ENCODE measurements around the gene CEACAM7. TPM values are rescaled to one million over a fixed set of nuclear protein-coding genes. Genes with fewer than 3 reads are reported as not detected.

CEACAM7 gene
- total and polyA plus RNA-seq, 2 donors (not counting 1 experiment from before 2014, with no cell fraction given), result not detected

DNA sequence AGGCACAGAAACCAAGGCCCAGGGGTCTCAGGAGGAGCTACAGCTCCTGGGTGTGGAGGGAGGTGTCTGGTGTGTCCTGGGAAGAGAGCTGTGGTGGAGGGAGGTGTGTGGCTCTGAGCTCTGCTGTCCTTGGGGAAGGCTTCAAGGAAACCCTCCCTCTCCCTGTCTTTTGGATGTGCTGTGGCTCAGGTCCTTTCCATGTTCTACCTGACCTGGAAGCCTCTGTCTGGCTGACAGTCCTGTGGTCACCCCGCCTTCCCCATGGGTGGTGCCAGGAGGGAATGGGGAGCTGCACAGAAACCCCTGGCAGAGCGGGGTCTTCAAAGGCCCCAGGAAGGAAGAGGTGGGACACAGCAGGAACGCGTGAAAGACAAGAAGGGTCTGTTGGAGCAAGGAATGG, 617 bp upstream of the CEACAM7 start:
- Histone ChIP-seq H4K20me1 (ENCODE audit: control insufficient read depth, insufficient read depth, low read length, poor library complexity, severe bottlenecking) (no peaks in the 10 kb centered on the region), H3K27ac (ENCODE audit: low read length in 2 of 2) (no peak overlapping the region), H3K36me3 (replicated peaks in 1 of 2; ENCODE audit: control extremely low read depth in 1 of 2, control insufficient read depth in 1 of 2, extremely low read depth in 1 of 2, insufficient read depth in 2 of 2, low read length in 1 of 2) (no peaks in the 10 kb centered on the region), H2AFZ (ENCODE audit: insufficient read depth, low read depth, low read length, poor library complexity, severe bottlenecking) (no peak overlapping the region), H3K4me1 (ENCODE audit: control insufficient read depth in 2 of 2, insufficient read depth in 2 of 2, low read length in 2 of 2) (no peaks in the 10 kb centered on the region), H3K27me3 (replicated peaks in 1 of 4; ENCODE audit: control extremely low read depth in 1 of 4, control insufficient read depth in 3 of 4, insufficient read depth in 4 of 4, low read length in 3 of 4) (peaks cover 0 to 24% (median 6%) of the 10 kb centered on the region in 4 experiments), H3K9me3 (ENCODE audit: control extremely low read depth in 1 of 3, control insufficient read depth in 2 of 3, insufficient read depth in 1 of 3, low read length in 2 of 3) (peaks cover 1 to 18% (median 15%) of the 10 kb centered on the region in 3 donors), H3K4me3 (ENCODE audit: control extremely low read depth in 1 of 5, extremely low read depth in 1 of 5, insufficient read depth in 1 of 5, low read depth in 2 of 5, low read length in 4 of 5) (no peak overlapping the region), H3K9ac (ENCODE audit: low read length) (no peak overlapping the region), H3K79me2 (ENCODE audit: control insufficient read depth, insufficient read depth, low read length) (no peaks in the 10 kb centered on the region), H3K4me2 (replicated peaks; ENCODE audit: low read depth, low read length, poor library complexity, severe bottlenecking) (no peak overlapping the region)
- Mint-ChIP-seq H3K27ac (no peak overlapping the region), H3K9me3 (ENCODE audit: insufficient read depth) (peaks cover 9% of the 10 kb centered on the region), H3K4me1 (no peaks in the 10 kb centered on the region), H3K27me3 (peaks cover 47% of the 10 kb centered on the region), H3K4me3 (no peak overlapping the region)
- TF ChIP-seq, protein P1, sequence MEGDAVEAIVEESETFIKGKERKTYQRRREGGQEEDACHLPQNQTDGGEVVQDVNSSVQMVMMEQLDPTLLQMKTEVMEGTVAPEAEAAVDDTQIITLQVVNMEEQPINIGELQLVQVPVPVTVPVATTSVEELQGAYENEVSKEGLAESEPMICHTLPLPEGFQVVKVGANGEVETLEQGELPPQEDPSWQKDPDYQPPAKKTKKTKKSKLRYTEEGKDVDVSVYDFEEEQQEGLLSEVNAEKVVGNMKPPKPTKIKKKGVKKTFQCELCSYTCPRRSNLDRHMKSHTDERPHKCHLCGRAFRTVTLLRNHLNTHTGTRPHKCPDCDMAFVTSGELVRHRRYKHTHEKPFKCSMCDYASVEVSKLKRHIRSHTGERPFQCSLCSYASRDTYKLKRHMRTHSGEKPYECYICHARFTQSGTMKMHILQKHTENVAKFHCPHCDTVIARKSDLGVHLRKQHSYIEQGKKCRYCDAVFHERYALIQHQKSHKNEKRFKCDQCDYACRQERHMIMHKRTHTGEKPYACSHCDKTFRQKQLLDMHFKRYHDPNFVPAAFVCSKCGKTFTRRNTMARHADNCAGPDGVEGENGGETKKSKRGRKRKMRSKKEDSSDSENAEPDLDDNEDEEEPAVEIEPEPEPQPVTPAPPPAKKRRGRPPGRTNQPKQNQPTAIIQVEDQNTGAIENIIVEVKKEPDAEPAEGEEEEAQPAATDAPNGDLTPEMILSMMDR (IDR thresholded peaks at IDR 0.05), result no peak
- TF ChIP-seq EZH2 (IDR thresholded peaks at IDR 0.05; ENCODE audit: borderline replicate concordance, insufficient read depth, low read depth, low read length, poor library complexity, severe bottlenecking), result no peak
- ChIA-PET POLR2A (no interaction called here), CTCF (no interaction called here)
- ATAC-seq (ENCODE audit: low read depth) (no peak), DNase-seq (no peak)
- intact Hi-C loops (cut with micrococcal nuclease), result no loop called here
- 100% methylated on average over 1 of the region's 4 CpGs for WGBS (ENCODE audit: insufficient coverage)

DNA sequence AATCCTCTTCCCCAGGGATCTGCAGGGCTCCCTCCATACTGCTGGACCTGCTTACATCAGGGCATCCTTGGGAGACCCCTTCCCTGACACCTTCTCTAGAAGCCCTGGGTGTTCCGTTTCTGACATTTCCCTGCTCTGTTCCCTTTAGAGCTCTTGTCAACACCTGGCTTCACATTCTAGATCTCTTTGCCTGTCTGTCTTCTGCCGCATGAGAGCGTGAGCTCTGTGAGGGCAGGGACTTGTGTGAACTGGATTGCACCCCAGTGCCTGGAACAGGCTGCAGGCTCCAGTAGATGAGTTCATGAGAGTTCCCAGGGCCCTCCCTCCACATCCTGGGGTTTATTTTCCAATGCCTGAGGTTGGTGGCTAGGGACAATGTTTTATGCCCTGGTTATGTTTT, 651 bp downstream of the CEACAM7 start:
- no peak for TF ChIP-seq EZH2 (IDR thresholded peaks at IDR 0.05; ENCODE audit: borderline replicate concordance, insufficient read depth, low read depth, low read length, poor library complexity, severe bottlenecking)
- TF ChIP-seq, protein P1 (IDR thresholded peaks at IDR 0.05), result no peak
- H3K9ac ChIP-seq (ENCODE audit: low read length), result no peak overlapping the region
- no peaks in the 10 kb centered on the region for H3K4me1 Mint-ChIP-seq
- DNase-seq (no peak), ATAC-seq (ENCODE audit: low read depth) (no peak)
- no peaks in the 10 kb centered on the region for H3K36me3 ChIP-seq (replicated peaks in 1 of 2; ENCODE audit: control extremely low read depth in 1 of 2, control insufficient read depth in 1 of 2, extremely low read depth in 1 of 2, insufficient read depth in 2 of 2, low read length in 1 of 2)
- ChIA-PET POLR2A (no interaction called here), CTCF (no interaction called here)
- no peak overlapping the region for H3K4me3 ChIP-seq (ENCODE audit: control extremely low read depth in 1 of 5, extremely low read depth in 1 of 5, insufficient read depth in 1 of 5, low read depth in 2 of 5, low read length in 4 of 5)
- peaks cover 0 to 30% (median 4%) of the 10 kb centered on the region in 4 experiments for H3K27me3 ChIP-seq (replicated peaks in 1 of 4; ENCODE audit: control extremely low read depth in 1 of 4, control insufficient read depth in 3 of 4, insufficient read depth in 4 of 4, low read length in 3 of 4)
- no peaks in the 10 kb centered on the region for H3K4me1 ChIP-seq (ENCODE audit: control insufficient read depth in 2 of 2, insufficient read depth in 2 of 2, low read length in 2 of 2)
- H3K9me3 Mint-ChIP-seq (ENCODE audit: insufficient read depth), result peaks cover 6% of the 10 kb centered on the region
- no peak overlapping the region for H3K27ac Mint-ChIP-seq
- peaks cover 47% of the 10 kb centered on the region for H3K27me3 Mint-ChIP-seq
- H2AFZ ChIP-seq (ENCODE audit: insufficient read depth, low read depth, low read length, poor library complexity, severe bottlenecking), result no peak overlapping the region
- H3K4me3 Mint-ChIP-seq, result no peak overlapping the region
- peaks cover 1 to 17% (median 8%) of the 10 kb centered on the region in 3 donors for H3K9me3 ChIP-seq (ENCODE audit: control extremely low read depth in 1 of 3, control insufficient read depth in 2 of 3, insufficient read depth in 1 of 3, low read length in 2 of 3)
- H4K20me1 ChIP-seq (ENCODE audit: control insufficient read depth, insufficient read depth, low read length, poor library complexity, severe bottlenecking), result no peaks in the 10 kb centered on the region
- intact Hi-C loops (cut with micrococcal nuclease), result no loop called here
- 100% methylated on average over 1 of the region's 3 CpGs for WGBS (ENCODE audit: insufficient coverage)
- no peaks in the 10 kb centered on the region for H3K79me2 ChIP-seq (ENCODE audit: control insufficient read depth, insufficient read depth, low read length)
- no peak overlapping the region for H3K27ac ChIP-seq (ENCODE audit: low read length in 2 of 2)
- H3K4me2 ChIP-seq (replicated peaks; ENCODE audit: low read depth, low read length, poor library complexity, severe bottlenecking), result no peak overlapping the region

Measured in B cell (primary cell).